HepG2 (cell line): ENCODE measurements around the gene ITIH3. TPM values are rescaled to one million over a fixed set of nuclear protein-coding genes. Genes with fewer than 3 reads are reported as not detected.

Experiments
- ATF7-NPFF ChIP-seq: sonication (generic); formaldehyde crosslinking; IDR thresholded peaks from 2 replicates; pipeline ENCODE4 v1.8.1; 2023; ENCODE audit warnings: mild to moderate bottlenecking, low read depth, missing genetic modification reagents, moderate library complexity
- BRD4 ChIP-seq: sonication (generic); formaldehyde crosslinking; IDR thresholded peaks from 2 replicates; pipeline ENCODE4 v1.4.0; 2020; ENCODE audit warnings: missing genetic modification reagents
- GATA4 ChIP-seq: sonication (generic); IDR thresholded peaks from 2 replicates; pipeline ENCODE4 v1.6.1; 2016; ENCODE audit warnings: antibody characterized with exemption, low read depth, borderline replicate concordance
- IRX3 ChIP-seq: sonication (generic); formaldehyde crosslinking; IDR thresholded peaks from 2 replicates; pipeline ENCODE4 v1.8.1; 2023; ENCODE audit warnings: mild to moderate bottlenecking, low read depth, missing genetic modification reagents, borderline replicate concordance
- KDM5B ChIP-seq: sonication (generic); formaldehyde crosslinking; IDR thresholded peaks from 2 replicates; pipeline ENCODE4 v1.4.0; 2020; ENCODE audit warnings: missing genetic modification reagents, mild to moderate bottlenecking, borderline replicate concordance
- NFKB2 ChIP-seq: sonication (generic); formaldehyde crosslinking; IDR thresholded peaks from 2 replicates; pipeline ENCODE4 v1.4.0; 2020; ENCODE audit warnings: missing genetic modification reagents, borderline replicate concordance
- PAF1 ChIP-seq: IDR thresholded peaks from 2 replicates; pipeline ENCODE4 v1.6.1; 2016; ENCODE audit warnings: missing genetic modification reagents, missing compliant biosample characterization
- REPIN1 ChIP-seq: sonication (generic); formaldehyde crosslinking; IDR thresholded peaks from 2 replicates; pipeline ENCODE4 v1.8.0; 2022; ENCODE audit warnings: missing genetic modification reagents, low read depth, mild to moderate bottlenecking, borderline replicate concordance
- SALL2 ChIP-seq: sonication (generic); formaldehyde crosslinking; IDR thresholded peaks from 2 replicates; pipeline ENCODE4 v1.8.1; 2023; ENCODE audit warnings: mild to moderate bottlenecking, missing genetic modification reagents, inconsistent platforms
- SIX4 ChIP-seq: sonication (generic); formaldehyde crosslinking; IDR thresholded peaks from 2 replicates; pipeline ENCODE4 v1.4.0; 2020; ENCODE audit warnings: missing genetic modification reagents
- SNAPC2 ChIP-seq: sonication (generic); formaldehyde crosslinking; IDR thresholded peaks from 2 replicates; pipeline ENCODE4 v1.8.1; 2022; ENCODE audit warnings: mild to moderate bottlenecking, missing genetic modification reagents
- SNRNP70 ChIP-seq: fragments of 200-400 bp; formaldehyde crosslinking; IDR thresholded peaks from 2 replicates; pipeline ENCODE4 v1.6.1; 2017; ENCODE audit warnings: mild to moderate bottlenecking, low read depth, low read length, moderate library complexity
- TRIM24 ChIP-seq: sonication (generic); formaldehyde crosslinking; IDR thresholded peaks from 2 replicates; pipeline ENCODE4 v1.8.0; 2022; ENCODE audit warnings: mild to moderate bottlenecking, missing genetic modification reagents
- ZBTB38 ChIP-seq: sonication (generic); formaldehyde crosslinking; IDR thresholded peaks from 2 replicates; pipeline ENCODE4 v1.5.1; 2020; ENCODE audit warnings: mild to moderate bottlenecking, missing genetic modification reagents
- ZIK1 ChIP-seq: sonication (generic); formaldehyde crosslinking; IDR thresholded peaks from 2 replicates; pipeline ENCODE4 v1.5.0; 2020; ENCODE audit warnings: mild to moderate bottlenecking, low read depth, missing genetic modification reagents, borderline replicate concordance
- ZNF83 ChIP-seq: sonication (generic); formaldehyde crosslinking; IDR thresholded peaks from 2 replicates; pipeline ENCODE4 v1.4.0; 2020; ENCODE audit warnings: missing genetic modification reagents, mild to moderate bottlenecking, borderline replicate concordance
- polyA plus RNA-seq, 8 experiments: library from polyadenylated mRNA; depleted of rRNA in 3 of 8; stranded (reverse) in 7 of 8; unstranded in 1 of 8; fragments of >200 nt; fragmentation: Illumina TruSeq in 4 of 8; extraction: Trizol in 4 of 8; gene quantifications; 2 replicates each; pipeline versions ENCODE4 v1.2.1 to v1.2.3, GENCODE V29; 2011 to 2016; ENCODE audit warnings: low read depth in 4 of 8, missing spikeins in 1 of 8, mixed read lengths in 1 of 8; ENCODE audit not compliant: insufficient read depth in 1 of 8
- total RNA-seq, 5 experiments: library from RNA; depleted of rRNA; stranded (reverse); fragments of >200 nt; fragmentation: Illumina TruSeq; extraction: Trizol; gene quantifications; 2 replicates each; pipeline ENCODE4 v1.2.3, GENCODE V29; 2016; ENCODE audit warnings: low read depth in 1 of 5
- TF ChIP-seq, protein P1 (sequence below): sonication (generic); formaldehyde crosslinking; IDR thresholded peaks from 2 replicates; pipeline ENCODE4 v1.4.0; 2020; ENCODE audit warnings: mild to moderate bottlenecking, missing genetic modification reagents
- TF ChIP-seq, protein P2 (sequence below): IDR thresholded peaks from 2 replicates; pipeline ENCODE4 v1.6.1; 2016; ENCODE audit warnings: control low read depth
- TF ChIP-seq, protein P3 (sequence below): sonication (generic); formaldehyde crosslinking; IDR thresholded peaks from 2 replicates; pipeline ENCODE4 v1.8.1; 2023; ENCODE audit warnings: mild to moderate bottlenecking, missing genetic modification reagents
- TF ChIP-seq, protein P4 (sequence below): sonication (generic); formaldehyde crosslinking; IDR thresholded peaks from 2 replicates; pipeline ENCODE4 v1.4.0; 2020; ENCODE audit warnings: low read depth, mild to moderate bottlenecking, missing genetic modification reagents
- TF ChIP-seq, protein P5 (sequence below): sonication (generic); formaldehyde crosslinking; IDR thresholded peaks from 2 replicates; pipeline ENCODE4 v1.4.0; 2020; ENCODE audit warnings: mild to moderate bottlenecking, missing genetic modification reagents, borderline replicate concordance
- TF ChIP-seq, protein P6 (sequence below): IDR thresholded peaks from 2 replicates; pipeline ENCODE4 v1.6.1; 2016; ENCODE audit warnings: missing genetic modification reagents, missing compliant biosample characterization

Gene ITIH3
- total and polyA plus RNA-seq, 2 of the 13 experiments (the other 11 are each of a cell fraction or from before 2014, with no cell fraction given) = 105 to 632 TPM

DNA sequence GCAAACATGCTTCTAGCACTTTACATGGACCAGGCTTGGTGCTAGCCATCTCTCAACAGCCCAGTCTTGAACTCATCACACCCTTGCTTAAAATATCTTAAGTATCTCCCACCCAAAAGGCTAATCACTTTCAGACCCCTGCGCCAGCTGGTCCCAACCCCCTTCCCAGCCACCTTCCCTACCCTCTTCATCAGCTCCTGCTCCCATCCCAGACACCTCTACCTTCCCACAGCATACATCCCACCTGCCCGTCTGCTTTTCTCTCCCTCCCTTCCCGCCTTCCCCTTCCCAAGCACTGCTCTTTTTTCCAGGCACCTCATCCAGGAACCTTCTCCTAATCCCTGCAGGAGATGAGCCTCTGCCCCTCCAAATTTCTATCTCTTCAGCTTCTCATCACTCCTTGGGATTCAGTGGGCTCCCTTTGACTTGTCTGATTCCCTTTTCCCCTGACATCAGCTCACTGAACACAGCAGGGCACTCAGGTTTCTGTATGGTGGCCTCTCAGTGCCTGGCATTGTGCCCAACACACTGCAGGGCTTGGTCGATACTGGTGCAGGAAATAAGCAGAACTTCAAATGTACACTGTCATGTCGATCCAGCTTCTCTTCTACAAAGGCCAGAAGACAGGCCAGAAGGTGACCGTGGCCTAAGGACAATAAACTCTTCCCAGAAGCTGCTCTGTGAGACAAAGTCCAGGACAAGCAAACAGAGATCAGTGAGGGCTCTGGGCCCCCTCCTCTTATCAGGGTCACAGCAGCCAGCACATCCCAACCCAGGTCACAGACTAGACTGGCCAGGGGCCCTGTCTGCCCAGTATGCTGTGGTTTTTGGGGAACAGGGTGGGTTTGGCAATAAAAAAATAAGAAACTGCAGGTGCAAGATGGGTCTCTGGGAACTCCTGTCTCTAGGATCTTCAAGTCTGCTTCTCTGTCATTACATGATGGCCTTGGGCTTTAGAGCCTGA lies 19.4 kb upstream of the ITIH3 start (continued):
- peak; percentile 44; the same call in 1 of the 2 replicates for TF ChIP-seq ATF7-NPFF (CRISPR knock-in tag)
- TF ChIP-seq, protein P1, sequence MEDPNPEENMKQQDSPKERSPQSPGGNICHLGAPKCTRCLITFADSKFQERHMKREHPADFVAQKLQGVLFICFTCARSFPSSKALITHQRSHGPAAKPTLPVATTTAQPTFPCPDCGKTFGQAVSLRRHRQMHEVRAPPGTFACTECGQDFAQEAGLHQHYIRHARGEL (CRISPR knock-in tag) = no peak
- TF ChIP-seq TRIM24 (CRISPR knock-in tag) = no peak
- TF ChIP-seq, protein P2, sequence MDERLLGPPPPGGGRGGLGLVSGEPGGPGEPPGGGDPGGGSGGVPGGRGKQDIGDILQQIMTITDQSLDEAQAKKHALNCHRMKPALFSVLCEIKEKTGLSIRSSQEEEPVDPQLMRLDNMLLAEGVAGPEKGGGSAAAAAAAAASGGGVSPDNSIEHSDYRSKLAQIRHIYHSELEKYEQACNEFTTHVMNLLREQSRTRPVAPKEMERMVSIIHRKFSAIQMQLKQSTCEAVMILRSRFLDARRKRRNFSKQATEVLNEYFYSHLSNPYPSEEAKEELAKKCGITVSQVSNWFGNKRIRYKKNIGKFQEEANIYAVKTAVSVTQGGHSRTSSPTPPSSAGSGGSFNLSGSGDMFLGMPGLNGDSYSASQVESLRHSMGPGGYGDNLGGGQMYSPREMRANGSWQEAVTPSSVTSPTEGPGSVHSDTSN (CRISPR knock-in tag) = no peak
- TF ChIP-seq SNRNP70 = no peak
- peak; percentile 69 for TF ChIP-seq ZBTB38 (CRISPR knock-in tag)
- TF ChIP-seq, protein P3, sequence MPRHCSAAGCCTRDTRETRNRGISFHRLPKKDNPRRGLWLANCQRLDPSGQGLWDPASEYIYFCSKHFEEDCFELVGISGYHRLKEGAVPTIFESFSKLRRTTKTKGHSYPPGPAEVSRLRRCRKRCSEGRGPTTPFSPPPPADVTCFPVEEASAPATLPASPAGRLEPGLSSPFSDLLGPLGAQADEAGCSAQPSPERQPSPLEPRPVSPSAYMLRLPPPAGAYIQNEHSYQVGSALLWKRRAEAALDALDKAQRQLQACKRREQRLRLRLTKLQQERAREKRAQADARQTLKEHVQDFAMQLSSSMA (CRISPR knock-in tag) = no peak
- TF ChIP-seq, protein P4, sequence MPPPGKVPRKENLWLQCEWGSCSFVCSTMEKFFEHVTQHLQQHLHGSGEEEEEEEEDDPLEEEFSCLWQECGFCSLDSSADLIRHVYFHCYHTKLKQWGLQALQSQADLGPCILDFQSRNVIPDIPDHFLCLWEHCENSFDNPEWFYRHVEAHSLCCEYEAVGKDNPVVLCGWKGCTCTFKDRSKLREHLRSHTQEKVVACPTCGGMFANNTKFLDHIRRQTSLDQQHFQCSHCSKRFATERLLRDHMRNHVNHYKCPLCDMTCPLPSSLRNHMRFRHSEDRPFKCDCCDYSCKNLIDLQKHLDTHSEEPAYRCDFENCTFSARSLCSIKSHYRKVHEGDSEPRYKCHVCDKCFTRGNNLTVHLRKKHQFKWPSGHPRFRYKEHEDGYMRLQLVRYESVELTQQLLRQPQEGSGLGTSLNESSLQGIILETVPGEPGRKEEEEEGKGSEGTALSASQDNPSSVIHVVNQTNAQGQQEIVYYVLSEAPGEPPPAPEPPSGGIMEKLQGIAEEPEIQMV (CRISPR knock-in tag) = no peak
- TF ChIP-seq PAF1 (CRISPR knock-in tag) = no peak
- no peak for TF ChIP-seq IRX3 (CRISPR knock-in tag)
- TF ChIP-seq, protein P5, sequence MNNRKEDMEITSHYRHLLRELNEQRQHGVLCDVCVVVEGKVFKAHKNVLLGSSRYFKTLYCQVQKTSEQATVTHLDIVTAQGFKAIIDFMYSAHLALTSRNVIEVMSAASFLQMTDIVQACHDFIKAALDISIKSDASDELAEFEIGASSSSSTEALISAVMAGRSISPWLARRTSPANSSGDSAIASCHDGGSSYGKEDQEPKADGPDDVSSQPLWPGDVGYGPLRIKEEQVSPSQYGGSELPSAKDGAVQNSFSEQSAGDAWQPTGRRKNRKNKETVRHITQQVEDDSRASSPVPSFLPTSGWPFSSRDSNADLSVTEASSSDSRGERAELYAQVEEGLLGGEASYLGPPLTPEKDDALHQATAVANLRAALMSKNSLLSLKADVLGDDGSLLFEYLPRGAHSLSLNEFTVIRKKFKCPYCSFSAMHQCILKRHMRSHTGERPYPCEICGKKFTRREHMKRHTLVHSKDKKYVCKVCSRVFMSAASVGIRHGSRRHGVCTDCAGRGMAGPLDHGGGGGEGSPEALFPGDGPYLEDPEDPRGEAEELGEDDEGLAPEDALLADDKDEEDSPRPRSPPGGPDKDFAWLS (CRISPR knock-in tag) = no peak
- TF ChIP-seq GATA4 = peak; percentile 82; the same call in 1 of the 2 replicates
- TF ChIP-seq, protein P6, sequence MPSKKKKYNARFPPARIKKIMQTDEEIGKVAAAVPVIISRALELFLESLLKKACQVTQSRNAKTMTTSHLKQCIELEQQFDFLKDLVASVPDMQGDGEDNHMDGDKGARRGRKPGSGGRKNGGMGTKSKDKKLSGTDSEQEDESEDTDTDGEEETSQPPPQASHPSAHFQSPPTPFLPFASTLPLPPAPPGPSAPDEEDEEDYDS = peak; percentile 70
- TF ChIP-seq ZNF83 (CRISPR knock-in tag) = no peak
- TF ChIP-seq NFKB2 = no peak
- TF ChIP-seq SALL2 (CRISPR knock-in tag) = no peak
- TF ChIP-seq REPIN1 = peak; percentile 82; the same call in 1 of the 2 replicates
- TF ChIP-seq SNAPC2 (CRISPR knock-in tag) = no peak; the same call in 1 of the 2 replicates
- no peak for TF ChIP-seq ZIK1
- peak; percentile 72; the same call in 1 of the 2 replicates for TF ChIP-seq SIX4 (CRISPR knock-in tag)
- no peak for TF ChIP-seq KDM5B (CRISPR knock-in tag)
- peak; percentile 72 for TF ChIP-seq BRD4
